ENCODE results near the gene LSAMP.

Gene LSAMP

DNA sequence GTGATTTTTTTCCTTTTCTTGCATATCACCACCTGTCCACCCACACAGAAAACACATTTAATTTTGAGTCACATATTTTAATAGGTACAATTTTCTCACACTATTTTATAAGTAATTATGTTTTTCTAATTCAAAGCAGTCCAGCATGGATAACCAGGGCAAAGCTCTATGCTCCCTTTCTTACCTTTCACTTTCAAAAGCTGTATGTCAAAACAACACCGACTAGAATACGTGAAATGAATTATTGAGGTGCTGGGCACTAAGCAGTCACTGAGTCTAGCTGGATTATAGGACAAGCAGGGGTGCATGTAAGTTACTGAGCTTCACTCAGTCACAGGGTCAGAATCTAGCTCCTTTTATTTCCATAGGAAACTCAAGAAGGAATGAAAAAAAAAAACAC, 60.6 kb downstream of the LSAMP start:
- H3K36me3 ChIP-seq (ENCODE audit: insufficient read depth, low read length), result no peaks in the 10 kb centered on the region
- no peaks in the 10 kb centered on the region for H3K27me3 ChIP-seq (ENCODE audit: insufficient read depth, low read length)
- no peaks in the 10 kb centered on the region for H3K4me1 ChIP-seq (ENCODE audit: insufficient read depth, low read length)
- no peak overlapping the region for H2AFZ ChIP-seq (ENCODE audit: low read depth, low read length)
- no peak overlapping the region for H3K4me3 ChIP-seq (ENCODE audit: low read length)
- H3K9me3 ChIP-seq (ENCODE audit: low read length), result no peaks in the 10 kb centered on the region

DNA sequence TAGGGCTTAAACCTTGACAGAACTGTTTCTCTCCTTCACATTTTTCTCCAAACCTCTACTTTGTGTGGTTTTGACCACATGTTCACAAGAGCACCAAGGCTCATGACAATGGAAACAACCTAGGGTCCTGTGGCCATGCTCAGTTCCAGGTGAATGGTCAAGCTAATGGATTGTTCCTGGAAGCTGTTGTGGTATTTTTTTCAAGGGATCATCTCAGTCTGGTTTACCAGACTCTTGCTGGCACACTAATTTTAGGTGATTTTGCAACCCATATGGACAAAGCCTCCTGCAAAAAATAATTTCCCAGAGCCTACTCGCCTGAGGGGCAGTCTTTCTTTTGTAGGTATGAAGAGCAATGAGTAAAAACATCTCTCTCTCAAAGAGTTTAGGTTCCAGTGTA, 67.2 kb downstream of the LSAMP start:
- Histone ChIP-seq H3K36me3 (ENCODE audit: insufficient read depth, low read length) (no peaks in the 10 kb centered on the region), H3K9me3 (ENCODE audit: low read length) (no peaks in the 10 kb centered on the region), H3K27me3 (ENCODE audit: insufficient read depth, low read length) (no peaks in the 10 kb centered on the region), H2AFZ (ENCODE audit: low read depth, low read length) (no peak overlapping the region), H3K4me3 (ENCODE audit: low read length) (no peak overlapping the region), H3K4me1 (ENCODE audit: insufficient read depth, low read length) (peaks cover 2% of the 10 kb centered on the region)

DNA sequence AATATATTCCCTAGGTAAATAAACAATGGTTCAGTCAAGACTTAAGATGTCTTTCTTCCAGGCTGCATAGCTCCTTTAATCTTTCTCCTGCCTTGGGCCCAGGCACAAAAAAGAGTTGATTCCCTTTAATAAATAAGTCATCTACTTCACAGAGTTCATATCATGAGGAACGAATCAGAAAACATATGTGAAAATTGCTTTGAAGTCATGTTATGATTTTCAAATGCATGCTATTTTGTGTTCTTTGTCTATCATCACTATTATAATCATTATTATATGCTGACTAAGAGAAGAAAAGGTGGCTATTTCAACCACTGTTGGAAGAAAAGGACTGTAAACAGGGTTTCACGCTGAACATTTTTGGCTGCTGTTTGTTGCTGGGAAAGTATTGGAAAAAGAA, 70.4 kb downstream of the LSAMP start:
- H3K4me1 ChIP-seq (ENCODE audit: insufficient read depth, low read length), result peaks cover 2% of the 10 kb centered on the region
- H3K9me3 ChIP-seq (ENCODE audit: low read length), result no peaks in the 10 kb centered on the region
- no peak overlapping the region for H3K4me3 ChIP-seq (ENCODE audit: low read length)
- no peak overlapping the region for H2AFZ ChIP-seq (ENCODE audit: low read depth, low read length)
- no peaks in the 10 kb centered on the region for H3K27me3 ChIP-seq (ENCODE audit: insufficient read depth, low read length)
- H3K36me3 ChIP-seq (ENCODE audit: insufficient read depth, low read length), result no peaks in the 10 kb centered on the region

DNA sequence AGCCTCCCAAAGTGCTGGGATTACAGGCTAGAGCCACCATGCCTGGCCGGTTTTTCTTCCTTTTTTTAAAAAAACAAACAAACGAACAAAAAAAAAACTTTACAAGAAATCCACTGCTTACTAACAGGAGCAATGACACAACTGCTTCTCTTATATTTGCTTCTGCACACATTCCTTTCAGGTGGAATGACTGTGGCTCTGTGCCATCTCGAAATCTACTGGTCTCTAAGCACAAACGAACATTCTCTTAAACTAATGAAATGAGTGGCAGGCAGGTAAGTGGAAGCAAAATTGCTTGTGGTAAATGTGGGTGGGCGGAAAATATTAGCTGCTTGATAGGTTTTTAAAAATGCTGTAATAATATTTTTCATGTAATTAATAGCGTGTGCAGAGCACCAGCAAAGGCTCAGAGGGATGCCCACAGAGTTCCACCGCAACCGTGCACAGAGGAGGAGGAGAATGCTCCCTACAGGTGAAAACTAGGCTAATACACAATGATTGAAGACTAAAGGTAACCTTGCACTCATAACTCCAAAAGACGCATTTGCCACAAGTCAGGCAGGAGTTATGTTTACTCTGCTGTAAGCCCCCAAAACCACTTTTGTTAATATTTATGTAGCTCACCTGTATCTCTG, 77.4 kb downstream of the LSAMP start:
- Histone ChIP-seq H3K36me3 (ENCODE audit: insufficient read depth, low read length) (no peaks in the 10 kb centered on the region), H2AFZ (ENCODE audit: low read depth, low read length) (no peak overlapping the region), H3K27me3 (ENCODE audit: insufficient read depth, low read length) (no peaks in the 10 kb centered on the region), H3K4me3 (ENCODE audit: low read length) (no peak overlapping the region), H3K9me3 (ENCODE audit: low read length) (no peaks in the 10 kb centered on the region), H3K4me1 (ENCODE audit: insufficient read depth, low read length) (no peaks in the 10 kb centered on the region)

DNA sequence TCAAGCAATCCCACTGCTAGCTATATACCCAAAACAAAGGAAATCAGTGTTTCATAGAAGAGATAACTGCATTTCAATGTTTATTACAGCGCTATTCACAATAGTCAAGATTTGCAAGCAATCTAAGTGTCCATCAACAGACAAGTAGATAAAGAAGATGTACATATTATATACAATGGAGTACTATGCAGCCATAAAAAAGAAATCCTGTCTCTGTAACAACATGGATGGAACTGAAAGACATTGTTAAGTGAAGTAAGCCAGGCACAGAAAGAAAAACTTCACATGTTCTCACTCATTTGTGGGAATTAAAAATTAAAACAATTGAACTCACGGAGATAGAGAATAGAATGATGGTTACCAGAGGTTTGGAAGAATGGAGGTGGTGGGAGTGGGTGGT, 89.2 kb downstream of the LSAMP start:
- H3K9me3 ChIP-seq (ENCODE audit: low read length), result no peaks in the 10 kb centered on the region
- no peak overlapping the region for H3K4me3 ChIP-seq (ENCODE audit: low read length)
- no peak overlapping the region for H2AFZ ChIP-seq (ENCODE audit: low read depth, low read length)
- H3K36me3 ChIP-seq (ENCODE audit: insufficient read depth, low read length), result no peaks in the 10 kb centered on the region
- H3K27me3 ChIP-seq (ENCODE audit: insufficient read depth, low read length), result no peaks in the 10 kb centered on the region
- H3K4me1 ChIP-seq (ENCODE audit: insufficient read depth, low read length), result peaks cover 4% of the 10 kb centered on the region

DNA sequence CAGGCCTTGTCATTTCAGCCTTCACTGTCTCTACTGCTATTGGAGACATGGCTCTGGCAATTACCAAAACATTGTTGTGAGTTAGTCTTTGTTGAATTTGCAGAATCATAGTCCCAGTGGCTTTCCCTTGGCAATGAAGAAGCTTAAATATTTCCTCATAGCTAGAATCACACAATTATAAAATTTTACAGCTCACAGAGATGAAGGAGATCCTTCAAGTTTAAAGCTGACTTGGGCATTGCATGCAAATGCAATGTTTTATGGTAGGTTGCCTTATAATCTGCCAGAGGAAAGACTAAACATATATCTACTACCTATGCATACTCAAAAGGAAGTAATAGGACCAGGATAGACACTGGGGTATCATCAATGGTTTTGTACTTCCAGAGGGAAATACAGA, 90.9 kb downstream of the LSAMP start:
- Histone ChIP-seq H3K27me3 (ENCODE audit: insufficient read depth, low read length) (no peaks in the 10 kb centered on the region), H2AFZ (ENCODE audit: low read depth, low read length) (no peak overlapping the region), H3K36me3 (ENCODE audit: insufficient read depth, low read length) (no peaks in the 10 kb centered on the region), H3K9me3 (ENCODE audit: low read length) (no peaks in the 10 kb centered on the region), H3K4me1 (ENCODE audit: insufficient read depth, low read length) (peaks cover 4% of the 10 kb centered on the region), H3K4me3 (ENCODE audit: low read length) (no peak overlapping the region)

DNA sequence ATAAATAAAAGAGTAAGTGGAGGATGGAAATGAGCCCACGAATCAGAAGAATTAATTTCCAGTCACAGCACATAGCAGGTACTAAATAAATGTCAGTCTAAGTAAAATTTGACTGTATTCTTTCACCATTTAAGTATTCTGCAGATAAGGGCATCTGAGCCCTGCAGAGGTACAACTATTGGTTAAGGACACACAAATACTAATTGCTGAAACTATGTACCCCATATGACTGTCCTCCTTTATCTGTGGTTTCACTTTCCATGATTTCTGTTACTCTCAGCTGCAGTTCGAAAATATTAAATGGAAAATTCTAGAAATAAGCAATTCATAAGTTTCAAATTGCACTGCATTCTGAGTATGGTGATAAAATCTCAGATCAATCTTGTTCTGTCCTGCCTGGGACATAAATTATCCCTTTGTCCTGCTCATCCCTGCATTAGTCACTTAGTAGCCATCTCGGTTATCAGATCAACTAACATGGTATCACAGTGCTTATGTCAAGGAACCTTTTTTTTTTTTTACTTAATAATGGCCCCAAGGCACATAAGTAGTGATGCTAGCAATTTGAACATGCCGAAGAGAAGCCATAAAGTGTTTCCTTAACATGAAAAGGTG, 95.1 kb downstream of the LSAMP start:
- Histone ChIP-seq H3K4me3 (ENCODE audit: low read length) (no peak overlapping the region), H3K27me3 (ENCODE audit: insufficient read depth, low read length) (no peaks in the 10 kb centered on the region), H3K9me3 (ENCODE audit: low read length) (no peaks in the 10 kb centered on the region), H3K4me1 (ENCODE audit: insufficient read depth, low read length) (no peaks in the 10 kb centered on the region), H2AFZ (ENCODE audit: low read depth, low read length) (no peak overlapping the region), H3K36me3 (ENCODE audit: insufficient read depth, low read length) (no peaks in the 10 kb centered on the region)

DNA sequence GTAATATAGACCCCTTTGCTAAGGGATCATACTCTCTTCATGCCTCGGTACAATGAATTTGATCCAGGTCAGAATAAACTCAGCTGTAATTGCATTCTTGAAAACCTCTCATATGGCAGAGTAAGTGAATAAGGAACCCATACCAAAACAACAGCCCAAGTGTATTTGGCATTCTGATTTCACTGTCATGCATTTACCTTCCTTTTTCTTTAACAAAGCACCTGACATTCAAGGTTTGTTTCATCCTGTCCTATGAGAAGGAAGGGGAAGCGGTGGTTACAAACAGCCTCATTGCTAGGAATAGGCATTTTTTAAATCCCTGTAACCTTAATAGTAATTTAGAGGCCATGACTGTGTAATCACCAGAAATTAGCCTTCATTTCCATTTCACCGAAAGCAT, 97.1 kb downstream of the LSAMP start:
- Histone ChIP-seq H3K27me3 (ENCODE audit: insufficient read depth, low read length) (no peaks in the 10 kb centered on the region), H3K4me3 (ENCODE audit: low read length) (no peak overlapping the region), H3K4me1 (ENCODE audit: insufficient read depth, low read length) (no peaks in the 10 kb centered on the region)

DNA sequence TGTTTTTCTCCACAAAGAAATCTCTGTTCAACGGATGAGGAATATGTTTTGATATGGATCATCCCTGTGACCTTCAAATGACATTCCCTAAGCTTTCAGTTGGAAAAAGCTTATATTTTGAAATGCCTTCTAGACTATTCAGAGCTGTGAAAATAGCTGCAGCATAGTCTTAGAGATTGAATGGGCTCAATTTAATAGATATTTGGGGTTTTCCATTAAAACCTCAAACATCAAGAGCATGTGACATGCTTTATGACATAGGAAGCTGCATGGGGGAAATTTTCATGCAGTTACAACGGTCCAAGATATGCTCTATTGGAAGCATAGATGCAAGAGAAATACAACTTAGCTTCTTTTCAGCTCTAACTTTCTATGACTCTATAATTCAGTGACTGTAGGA, 102.8 kb downstream of the LSAMP start:
- H3K27me3 ChIP-seq (ENCODE audit: insufficient read depth, low read length), result no peaks in the 10 kb centered on the region
- no peak overlapping the region for H2AFZ ChIP-seq (ENCODE audit: low read depth, low read length)
- no peak overlapping the region for H3K4me3 ChIP-seq (ENCODE audit: low read length)
- no peaks in the 10 kb centered on the region for H3K9me3 ChIP-seq (ENCODE audit: low read length)
- no peaks in the 10 kb centered on the region for H3K36me3 ChIP-seq (ENCODE audit: insufficient read depth, low read length)
- H3K4me1 ChIP-seq (ENCODE audit: insufficient read depth, low read length), result no peaks in the 10 kb centered on the region

More for the DNA sequence above, 97.1 kb downstream of the LSAMP start:
- Histone ChIP-seq H3K36me3 (ENCODE audit: insufficient read depth, low read length) (no peaks in the 10 kb centered on the region), H2AFZ (ENCODE audit: low read depth, low read length) (no peak overlapping the region), H3K9me3 (ENCODE audit: low read length) (no peaks in the 10 kb centered on the region)

DNA sequence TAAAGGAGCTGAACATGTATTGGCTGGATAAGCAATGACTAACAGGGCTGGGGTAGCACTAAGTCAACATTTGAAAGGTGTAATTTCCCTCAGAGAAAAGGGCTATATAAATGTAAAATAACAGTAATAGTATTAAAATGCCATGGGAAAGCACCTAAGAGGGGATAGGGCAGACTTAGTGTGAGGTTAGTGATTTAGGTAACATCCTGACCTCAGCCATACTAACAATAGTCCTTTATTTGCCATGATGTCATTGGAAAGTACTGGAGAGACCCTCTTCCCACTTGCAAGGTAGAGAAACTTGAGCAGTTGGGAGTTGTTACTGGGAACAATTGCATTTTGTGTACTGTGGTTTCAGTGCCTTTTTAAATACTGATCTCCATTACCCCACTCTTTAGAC, 103.4 kb downstream of the LSAMP start:
- Histone ChIP-seq H2AFZ (ENCODE audit: low read depth, low read length) (no peak overlapping the region), H3K4me3 (ENCODE audit: low read length) (no peak overlapping the region), H3K36me3 (ENCODE audit: insufficient read depth, low read length) (no peaks in the 10 kb centered on the region), H3K4me1 (ENCODE audit: insufficient read depth, low read length) (no peaks in the 10 kb centered on the region), H3K27me3 (ENCODE audit: insufficient read depth, low read length) (no peaks in the 10 kb centered on the region), H3K9me3 (ENCODE audit: low read length) (no peaks in the 10 kb centered on the region)

DNA sequence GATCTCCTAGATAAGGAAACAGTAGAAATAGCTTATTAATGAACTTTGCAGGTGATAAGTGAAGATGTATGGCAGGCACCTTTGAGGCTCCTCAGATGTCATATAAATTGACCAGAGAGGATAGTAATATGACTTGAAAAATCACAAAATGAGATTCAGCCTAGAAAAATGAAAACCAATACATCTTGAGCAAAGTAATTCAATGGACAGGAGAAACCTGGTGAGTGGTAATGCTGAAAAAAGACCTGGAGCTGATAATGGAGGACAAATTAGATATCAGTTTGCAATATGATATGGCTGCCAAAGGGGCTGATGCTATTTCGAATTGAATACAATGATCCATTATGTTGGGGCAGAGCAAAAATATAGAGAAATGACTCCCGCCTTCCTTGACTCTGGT, 103.9 kb downstream of the LSAMP start:
- no peaks in the 10 kb centered on the region for H3K4me1 ChIP-seq (ENCODE audit: insufficient read depth, low read length)
- no peaks in the 10 kb centered on the region for H3K27me3 ChIP-seq (ENCODE audit: insufficient read depth, low read length)
- H3K9me3 ChIP-seq (ENCODE audit: low read length), result no peaks in the 10 kb centered on the region

DNA sequence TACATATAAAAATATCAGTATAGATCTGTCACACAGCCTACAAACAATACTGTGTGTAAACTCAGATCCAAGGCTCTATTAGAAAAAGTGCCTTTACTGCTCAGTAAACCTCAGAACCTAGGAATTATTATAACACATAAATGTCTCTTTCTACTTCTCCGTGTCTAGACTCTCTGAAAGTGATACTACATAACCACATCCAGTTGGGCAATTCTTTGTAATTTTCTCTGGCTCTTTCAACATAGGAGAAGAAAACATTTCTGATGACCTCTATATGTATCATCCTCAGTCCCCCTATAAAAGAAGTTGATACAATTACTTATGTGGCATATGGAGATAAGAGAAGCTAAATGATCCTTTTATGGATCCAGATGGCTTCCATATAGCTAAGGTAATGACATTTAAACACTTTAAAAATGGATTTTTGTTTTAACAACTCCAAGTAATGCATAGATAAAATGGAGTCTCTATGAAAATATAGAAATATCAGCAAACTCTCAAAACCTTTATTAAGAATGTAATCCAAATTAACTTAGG, 104.5 kb downstream of the LSAMP start:
- H3K27me3 ChIP-seq (ENCODE audit: insufficient read depth, low read length), result no peaks in the 10 kb centered on the region
- no peak overlapping the region for H2AFZ ChIP-seq (ENCODE audit: low read depth, low read length)
- H3K4me1 ChIP-seq (ENCODE audit: insufficient read depth, low read length), result no peaks in the 10 kb centered on the region
- H3K4me3 ChIP-seq (ENCODE audit: low read length), result no peak overlapping the region
- no peaks in the 10 kb centered on the region for H3K9me3 ChIP-seq (ENCODE audit: low read length)
- no peaks in the 10 kb centered on the region for H3K36me3 ChIP-seq (ENCODE audit: insufficient read depth, low read length)

More for the DNA sequence above, 103.9 kb downstream of the LSAMP start:
- no peaks in the 10 kb centered on the region for H3K36me3 ChIP-seq (ENCODE audit: insufficient read depth, low read length)
- H2AFZ ChIP-seq (ENCODE audit: low read depth, low read length), result no peak overlapping the region
- no peak overlapping the region for H3K4me3 ChIP-seq (ENCODE audit: low read length)

DNA sequence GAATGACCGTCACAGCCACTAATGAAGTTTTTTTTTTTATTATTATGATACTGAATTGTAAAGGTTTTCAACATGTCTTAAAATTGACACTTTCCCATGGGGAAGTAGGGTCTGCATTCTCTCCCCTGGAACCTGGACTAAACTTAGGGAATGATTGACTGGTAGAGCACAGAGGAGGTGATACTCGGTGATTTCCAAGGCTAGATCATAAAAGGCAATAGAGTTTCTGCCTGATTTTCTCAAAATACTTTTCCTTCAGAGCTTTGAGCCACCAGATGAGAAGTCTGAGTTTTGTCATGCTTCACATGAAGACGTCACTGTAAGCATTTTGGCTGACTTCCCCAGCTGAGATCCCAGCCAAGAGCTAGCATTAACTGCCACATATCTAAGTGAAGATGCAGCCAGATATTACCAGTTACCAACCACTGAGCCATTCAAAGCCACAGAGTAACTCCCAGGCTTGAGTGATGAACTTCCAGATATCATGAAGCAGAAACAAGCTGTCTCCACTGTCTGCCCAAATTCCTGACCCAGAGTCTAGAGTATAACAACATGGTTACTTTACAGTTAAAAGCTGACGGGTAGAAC, 105.8 kb downstream of the LSAMP start:
- no peaks in the 10 kb centered on the region for H3K9me3 ChIP-seq (ENCODE audit: low read length)
- no peaks in the 10 kb centered on the region for H3K4me1 ChIP-seq (ENCODE audit: insufficient read depth, low read length)
- H3K4me3 ChIP-seq (ENCODE audit: low read length), result no peak overlapping the region
- no peaks in the 10 kb centered on the region for H3K27me3 ChIP-seq (ENCODE audit: insufficient read depth, low read length)
- H3K36me3 ChIP-seq (ENCODE audit: insufficient read depth, low read length), result no peaks in the 10 kb centered on the region
- no peak overlapping the region for H2AFZ ChIP-seq (ENCODE audit: low read depth, low read length)
